ENCODE measurements around the gene AXIN1.

DNA sequence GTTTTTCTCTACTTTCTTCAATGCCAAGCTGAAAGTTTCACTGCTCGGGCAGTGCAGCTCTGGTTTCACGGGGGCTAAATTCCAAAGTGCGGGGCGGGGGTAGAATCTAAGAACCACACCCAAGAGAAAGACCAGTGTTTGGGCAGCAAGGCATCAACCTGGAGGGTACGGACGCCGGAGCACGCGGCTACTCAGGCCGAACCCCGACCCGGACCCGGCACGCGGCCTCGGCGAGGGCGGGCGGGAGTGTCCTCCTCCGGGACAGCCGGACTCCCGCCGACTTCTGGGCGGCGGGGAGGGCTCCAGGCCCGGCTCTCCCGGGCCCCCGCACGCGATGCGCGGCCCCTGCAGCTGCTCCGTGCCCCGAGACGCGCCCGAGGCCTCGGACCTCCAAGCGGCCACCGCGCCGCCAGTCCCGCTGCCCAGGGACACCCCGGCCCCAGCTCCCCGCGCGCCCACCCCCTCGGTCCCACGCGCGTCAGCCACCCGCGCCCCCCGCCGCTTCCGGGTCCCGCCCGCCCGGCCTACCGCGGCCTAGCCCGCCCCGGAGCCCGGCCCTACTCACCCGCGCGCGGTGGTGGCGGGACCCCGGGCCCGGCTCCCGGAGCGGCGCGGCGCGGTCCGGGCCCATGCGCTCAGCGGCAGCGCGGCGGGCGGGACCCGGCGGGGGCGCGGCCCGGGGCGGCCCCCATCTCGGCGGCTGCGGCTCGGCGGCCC is 561 bp downstream of the AXIN1 start:
- TF ChIP-seq, protein P1, sequence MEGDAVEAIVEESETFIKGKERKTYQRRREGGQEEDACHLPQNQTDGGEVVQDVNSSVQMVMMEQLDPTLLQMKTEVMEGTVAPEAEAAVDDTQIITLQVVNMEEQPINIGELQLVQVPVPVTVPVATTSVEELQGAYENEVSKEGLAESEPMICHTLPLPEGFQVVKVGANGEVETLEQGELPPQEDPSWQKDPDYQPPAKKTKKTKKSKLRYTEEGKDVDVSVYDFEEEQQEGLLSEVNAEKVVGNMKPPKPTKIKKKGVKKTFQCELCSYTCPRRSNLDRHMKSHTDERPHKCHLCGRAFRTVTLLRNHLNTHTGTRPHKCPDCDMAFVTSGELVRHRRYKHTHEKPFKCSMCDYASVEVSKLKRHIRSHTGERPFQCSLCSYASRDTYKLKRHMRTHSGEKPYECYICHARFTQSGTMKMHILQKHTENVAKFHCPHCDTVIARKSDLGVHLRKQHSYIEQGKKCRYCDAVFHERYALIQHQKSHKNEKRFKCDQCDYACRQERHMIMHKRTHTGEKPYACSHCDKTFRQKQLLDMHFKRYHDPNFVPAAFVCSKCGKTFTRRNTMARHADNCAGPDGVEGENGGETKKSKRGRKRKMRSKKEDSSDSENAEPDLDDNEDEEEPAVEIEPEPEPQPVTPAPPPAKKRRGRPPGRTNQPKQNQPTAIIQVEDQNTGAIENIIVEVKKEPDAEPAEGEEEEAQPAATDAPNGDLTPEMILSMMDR (conservative IDR thresholded peaks at IDR 0.05; ENCODE audit: low read length): no peak
- TF ChIP-seq EZH2phosphoT487 (IDR thresholded peaks at IDR 0.05; ENCODE audit: borderline replicate concordance): no peak

Measured in Loucy (cell line).